Liver (tissue), 9 donors: ENCODE measurements around the gene GNAT1. TPM values are rescaled to one million over a fixed set of nuclear protein-coding genes. Genes with fewer than 3 reads are reported as not detected.

Experiments used
- DNase-seq: peaks from one replicate; pipeline ENCODE4 v3.0.0-alpha.2; 2017; ENCODE audit warnings: low spot score
- H3K27ac ChIP-seq, 2 donors: one replicate each; pipeline ENCODE4 v1.7.0; 2013; ENCODE audit warnings: inconsistent platforms in 2 of 2, low read length in 2 of 2, control low read depth in 1 of 2, low read depth in 1 of 2, mild to moderate bottlenecking in 1 of 2
- H3K27me3 ChIP-seq, 4 donors: one replicate each; pipeline versions ENCODE4 v1.6.1 to v1.7.0; 2013; ENCODE audit warnings: low read length in 3 of 4, inconsistent platforms in 1 of 4, mild to moderate bottlenecking in 1 of 4, moderate library complexity in 1 of 4; ENCODE audit not compliant: control insufficient read depth in 4 of 4, insufficient read depth in 4 of 4
- H3K36me3 ChIP-seq, 4 donors: one replicate each; pipeline versions ENCODE4 v1.6.1 to v1.7.0; 2013; ENCODE audit warnings: low read length in 3 of 4, mild to moderate bottlenecking in 3 of 4, low read depth in 1 of 4, moderate library complexity in 1 of 4; ENCODE audit not compliant: control insufficient read depth in 4 of 4, insufficient read depth in 3 of 4
- H3K4me1 ChIP-seq, 4 donors: one replicate each; pipeline versions ENCODE4 v1.6.1 to v1.7.0; 2013; ENCODE audit warnings: low read length in 3 of 4, mild to moderate bottlenecking in 3 of 4, moderate library complexity in 1 of 4; ENCODE audit not compliant: control insufficient read depth in 4 of 4, insufficient read depth in 4 of 4
- H3K4me3 ChIP-seq, 3 donors: one replicate each; pipeline versions ENCODE4 v1.6.1 to v1.7.0; 2013; ENCODE audit warnings: low read length in 3 of 3, control low read depth in 1 of 3, low read depth in 1 of 3, mild to moderate bottlenecking in 1 of 3
- H3K9ac ChIP-seq, 2 donors: one replicate each; pipeline ENCODE4 v1.7.0; 2013; ENCODE audit warnings: low read length in 2 of 2, mild to moderate bottlenecking in 2 of 2, moderate library complexity in 2 of 2, control low read depth in 1 of 2, low read depth in 1 of 2
- H3K9me3 ChIP-seq, 4 donors: one replicate each; pipeline versions ENCODE4 v1.6.1 to v1.7.0; 2013; ENCODE audit warnings: low read length in 3 of 4; ENCODE audit not compliant: control insufficient read depth in 4 of 4
- ATF3 ChIP-seq: IDR thresholded peaks from 2 replicates; pipeline ENCODE4 v1.6.1; 2016; ENCODE audit warnings: antibody characterized with exemption
- CTCF ChIP-seq: fragments of 150-350 bp; IDR thresholded peaks from 2 replicates; pipeline ENCODE4 v1.5.1; 2017; ENCODE audit warnings: improper control_type of control experiment, low read depth, low read length; ENCODE audit not compliant: missing input control
- EGR1 ChIP-seq, 2 donors: IDR thresholded peaks; 2 replicates each; pipeline ENCODE4 v1.6.1; 2016 to 2018; ENCODE audit warnings: antibody characterized with exemption in 2 of 2, low read depth in 2 of 2
- FOXA2 ChIP-seq: IDR thresholded peaks from 2 replicates; pipeline ENCODE4 v1.6.1; 2016; ENCODE audit warnings: antibody characterized with exemption
- GABPA ChIP-seq, 2 donors: IDR thresholded peaks in 1 of 2; conservative IDR thresholded peaks in 1 of 2; 2 replicates each; pipeline ENCODE4 v1.6.1; 2016; ENCODE audit warnings: antibody characterized with exemption in 2 of 2, mild to moderate bottlenecking in 1 of 2, moderate library complexity in 1 of 2
- HNF4A ChIP-seq, 2 donors: conservative IDR thresholded peaks; 2 replicates each; pipeline ENCODE4 v1.6.1; 2016; ENCODE audit warnings: antibody characterized with exemption in 2 of 2, mild to moderate bottlenecking in 2 of 2
- JUND ChIP-seq, 2 donors: IDR thresholded peaks; 2 replicates each; pipeline ENCODE4 v1.6.1; 2016; ENCODE audit warnings: antibody characterized with exemption in 2 of 2
- MAX ChIP-seq: IDR thresholded peaks from 2 replicates; pipeline ENCODE4 v1.6.1; 2016; ENCODE audit warnings: antibody characterized with exemption
- NR2F2 ChIP-seq: IDR thresholded peaks from 2 replicates; pipeline ENCODE4 v1.6.1; 2016; ENCODE audit warnings: antibody characterized with exemption
- RAD21 ChIP-seq, 2 donors: IDR thresholded peaks; 2 replicates each; pipeline ENCODE4 v1.6.1; 2016; ENCODE audit warnings: antibody characterized with exemption in 2 of 2, mild to moderate bottlenecking in 2 of 2
- RXRA ChIP-seq, 2 donors: IDR thresholded peaks; 2 replicates each; pipeline ENCODE4 v1.6.1; 2017 to 2018; ENCODE audit warnings: antibody characterized with exemption in 2 of 2, mild to moderate bottlenecking in 1 of 2
- SP1 ChIP-seq: IDR thresholded peaks from 2 replicates; pipeline ENCODE4 v1.6.1; 2018; ENCODE audit warnings: antibody characterized with exemption, mild to moderate bottlenecking
- TAF1 ChIP-seq: conservative IDR thresholded peaks from 2 replicates; pipeline ENCODE4 v1.6.1; 2016; ENCODE audit warnings: antibody characterized with exemption, mild to moderate bottlenecking
- YY1 ChIP-seq: IDR thresholded peaks from 2 replicates; pipeline ENCODE4 v1.6.1; 2016; ENCODE audit warnings: antibody characterized with exemption, mild to moderate bottlenecking
- ZBTB33 ChIP-seq: IDR thresholded peaks from 2 replicates; pipeline ENCODE4 v1.6.1; 2016; ENCODE audit warnings: antibody characterized with exemption
- WGBS: extraction: QIAGEN DNeasy Blood & Tissue Kit; methylation state at CpG from one replicate; pipeline ENCODE4 v1.1.7; 2013; 5-methylcytosine and 5-hydroxymethylcytosine counted together
- polyA plus RNA-seq, 2 donors: library from polyadenylated mRNA; stranded (reverse) in 1 of 2; unstranded in 1 of 2; fragments of 200-250 nt in 1 of 2; fragments of >200 nt in 1 of 2; fragmentation: Nextera tagmentation in 1 of 2; extraction: Ambion mirVana in 1 of 2; gene quantifications; one replicate each; pipeline versions ENCODE4 v1.2.1 to v1.2.3, GENCODE V29; 2013 to 2015
- total RNA-seq, 2 donors: library from RNA; depleted of rRNA; stranded (reverse); fragments of >200 nt; gene quantifications; one replicate each; pipeline ENCODE4 v1.2.3, GENCODE V29; 2014
- donor health status: healthy.
- donor health status: healthy.
- donor health status: healthy.
- donor health status: healthy.
- donor health status: healthy.

GNAT1 gene
- total and polyA plus RNA-seq, 4 donors: 0.08 TPM; not detected in 3

GRCh38 chr3:50171540-50172301, 19.7 kb upstream of the GNAT1 start:
- DNase-seq: no peak
- Histone ChIP-seq H3K9ac (no peak overlapping the region), H3K4me3 (no peak overlapping the region), H3K27me3 (no peaks in the 10 kb centered on the region), H3K4me1 (peaks cover 6 to 20% (median 11%) of the 10 kb centered on the region in 4 donors), H3K36me3 (no peaks in the 10 kb centered on the region), H3K27ac (peak overlapping the region; percentile 22 to 37), H3K9me3 (no peaks in the 10 kb centered on the region)
- WGBS: 41% methylated on average over 21 of the region's 21 CpGs
- TF ChIP-seq EGR1 (IDR thresholded peaks at IDR 0.05; ENCODE audit: low read depth in 2 of 2) (no peak), SP1 (peak; percentile 17), RXRA (IDR thresholded peaks at IDR 0.05) (peak; percentile 69 to 74), HNF4A (conservative IDR thresholded peaks at IDR 0.05) (peak in 1 of 2 donors; percentile 72)

- DNase-seq: no peak
- H3K4me1 ChIP-seq: peaks cover 6 to 25% (median 14%) of the 10 kb centered on the region in 4 donors
- no peak overlapping the region for H3K27ac ChIP-seq
- no peaks in the 10 kb centered on the region for H3K36me3 ChIP-seq
- TF ChIP-seq FOXA2 (no peak), RAD21 (IDR thresholded peaks at IDR 0.05) (no peak), ZBTB33 (no peak), CTCF (no peak), GABPA (IDR thresholded peaks at IDR 0.05 in 1 of 2, conservative IDR thresholded peaks at IDR 0.05 in 1 of 2) (no peak), ATF3 (no peak)
- 65% methylated on average over 8 of the region's 8 CpGs for WGBS
- H3K9me3 ChIP-seq: no peaks in the 10 kb centered on the region
- H3K27me3 ChIP-seq: no peaks in the 10 kb centered on the region
- no peak overlapping the region for H3K4me3 ChIP-seq
- H3K9ac ChIP-seq: no peak overlapping the region
Measured at GRCh38 chr3:50172626-50173220, 18.7 kb upstream of the GNAT1 start.

GRCh38 chr3:50173685-50174516, 17.5 kb upstream of the GNAT1 start:
- DNase-seq: no peak
- H3K27ac ChIP-seq: no peak overlapping the region
- H3K4me3 ChIP-seq: no peak overlapping the region
- no peaks in the 10 kb centered on the region for H3K27me3 ChIP-seq
- no peak overlapping the region for H3K9ac ChIP-seq
- no peaks in the 10 kb centered on the region for H3K36me3 ChIP-seq
- H3K9me3 ChIP-seq: no peaks in the 10 kb centered on the region
- H3K4me1 ChIP-seq: peaks cover 6 to 25% (median 14%) of the 10 kb centered on the region in 4 donors
- 87% methylated on average over 29 of the region's 29 CpGs for WGBS
- TF ChIP-seq HNF4A (conservative IDR thresholded peaks at IDR 0.05) (no peak), MAX (no peak), YY1 (no peak), RAD21 (IDR thresholded peaks at IDR 0.05) (no peak), JUND (IDR thresholded peaks at IDR 0.05) (no peak), RXRA (IDR thresholded peaks at IDR 0.05) (no peak), NR2F2 (no peak), ATF3 (no peak), TAF1 (no peak), GABPA (IDR thresholded peaks at IDR 0.05 in 1 of 2, conservative IDR thresholded peaks at IDR 0.05 in 1 of 2) (no peak), CTCF (no peak)
